ENCODE results near the gene ZNF280A.

Gene ZNF280A

GRCh38 chr22:22465782-22466181, 54.3 kb downstream of the ZNF280A start:
- DNase-seq = no peak

DNA sequence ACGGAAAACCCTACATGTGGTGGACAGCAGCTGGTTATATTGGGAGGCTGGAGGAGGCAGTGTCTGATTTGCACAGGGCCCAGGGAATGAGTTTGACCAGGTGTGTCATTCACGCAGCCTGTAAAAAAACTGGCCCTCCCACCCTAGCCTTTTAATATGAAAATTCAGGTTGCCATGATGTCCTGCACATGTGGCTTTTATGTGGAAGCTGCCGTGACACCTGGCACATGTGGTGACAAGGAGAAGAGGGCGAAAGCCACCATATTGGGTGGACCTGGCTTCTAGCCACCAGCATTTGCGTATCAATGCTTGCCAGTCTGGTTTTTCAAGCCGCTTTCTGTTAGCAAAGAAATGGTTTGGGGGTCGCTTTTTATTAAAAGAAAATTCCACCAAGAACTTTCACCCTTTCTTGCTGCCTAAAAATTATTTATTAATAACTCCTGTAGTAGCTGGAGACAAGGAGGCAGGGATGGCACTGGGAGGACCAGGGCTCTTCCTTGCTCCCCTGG, 54.9 kb downstream of the ZNF280A start:
- DNase-seq = no peak

DNA sequence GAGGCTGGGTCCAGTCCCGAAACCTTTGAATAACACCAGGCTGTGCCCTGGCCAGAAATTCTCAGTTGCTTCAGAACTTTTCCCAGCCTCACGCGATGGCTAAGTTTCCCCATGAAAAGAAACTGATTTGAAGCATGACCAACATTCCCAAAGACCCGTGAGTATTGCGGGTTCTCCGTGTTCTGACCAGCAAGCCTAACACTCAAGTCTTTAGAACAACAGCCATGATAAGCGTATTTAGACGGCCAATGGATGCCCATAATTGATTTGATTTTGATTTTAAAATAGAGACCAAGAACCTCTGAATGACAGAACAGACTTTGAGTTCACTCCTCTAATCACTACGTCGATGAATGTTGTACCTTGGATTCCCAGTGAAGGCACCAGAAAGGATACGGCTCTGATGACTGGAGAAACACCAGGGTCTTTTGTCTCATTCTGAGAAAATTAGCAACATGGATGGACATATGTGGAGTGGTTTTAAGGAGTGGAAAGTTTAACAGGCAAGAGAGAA, 55.5 kb downstream of the ZNF280A start:
- DNase-seq = no peak

GRCh38 chr22:22463855-22464540, 56.1 kb downstream of the ZNF280A start:
- DNase-seq = peak; percentile 42
